H1 (cell line): Measurements from ENCODE around the gene CIRBP. TPM values are rescaled to one million over a fixed set of nuclear protein-coding genes. Genes with fewer than 3 reads are reported as not detected.

Source experiments
- BACH1 ChIP-seq: IDR thresholded peaks from 2 replicates; pipeline ENCODE4 v1.6.1; 2012; ENCODE audit warnings: low read length, improper control_type of control experiment
- POLR2A ChIP-seq, 2 experiments: IDR thresholded peaks; 1 replicate in 1 of 2; 2 replicates in 1 of 2; pipeline ENCODE4 v1.6.1; 2011; ENCODE audit warnings: low read depth in 2 of 2, low read length in 2 of 2, mild to moderate bottlenecking in 2 of 2; ENCODE audit errors: control extremely low read depth in 1 of 2
- SIN3A ChIP-seq, 2 experiments: IDR thresholded peaks in 1 of 2; conservative IDR thresholded peaks in 1 of 2; 2 replicates each; pipeline ENCODE4 v1.6.1; 2011 to 2012; ENCODE audit warnings: low read length in 2 of 2, improper control_type of control experiment in 1 of 2, low read depth in 1 of 2, mild to moderate bottlenecking in 1 of 2
- TAF7 ChIP-seq: optimal IDR thresholded peaks from 2 replicates; pipeline ENCODE3; 2011; ENCODE audit warnings: low read depth, mild to moderate bottlenecking, inconsistent platforms, low read length, moderate library complexity, borderline replicate concordance
- polyA plus RNA-seq, 7 experiments: library from polyadenylated mRNA; depleted of rRNA in 3 of 7; stranded (reverse) in 5 of 7; unstranded in 2 of 7; fragments of >200 nt in 5 of 7; fragments of 200-250 nt in 2 of 7; gene quantifications; 1 replicate in 5 of 7; 2 replicates in 1 of 7; 4 replicates in 1 of 7; pipeline versions ENCODE4 v1.2.1 to v1.2.3, GENCODE V29; 2011 to 2013; ENCODE audit warnings: missing spikeins in 2 of 7, mixed read lengths in 2 of 7
- total RNA-seq: library from RNA; stranded (reverse); fragmentation: NEBNext Ultra II Directional; extraction: Animal tissue kit (Norgen Biotek cat#: 25700); gene quantifications from 2 replicates; pipeline ENCODE4 v1.2.1, GENCODE V29; 2021

Gene CIRBP
- total and polyA plus RNA-seq, 2 of the 8 experiments (the other 6 are each of a cell fraction or from before 2014, with no cell fraction given) = 175 to 199 TPM

DNA sequence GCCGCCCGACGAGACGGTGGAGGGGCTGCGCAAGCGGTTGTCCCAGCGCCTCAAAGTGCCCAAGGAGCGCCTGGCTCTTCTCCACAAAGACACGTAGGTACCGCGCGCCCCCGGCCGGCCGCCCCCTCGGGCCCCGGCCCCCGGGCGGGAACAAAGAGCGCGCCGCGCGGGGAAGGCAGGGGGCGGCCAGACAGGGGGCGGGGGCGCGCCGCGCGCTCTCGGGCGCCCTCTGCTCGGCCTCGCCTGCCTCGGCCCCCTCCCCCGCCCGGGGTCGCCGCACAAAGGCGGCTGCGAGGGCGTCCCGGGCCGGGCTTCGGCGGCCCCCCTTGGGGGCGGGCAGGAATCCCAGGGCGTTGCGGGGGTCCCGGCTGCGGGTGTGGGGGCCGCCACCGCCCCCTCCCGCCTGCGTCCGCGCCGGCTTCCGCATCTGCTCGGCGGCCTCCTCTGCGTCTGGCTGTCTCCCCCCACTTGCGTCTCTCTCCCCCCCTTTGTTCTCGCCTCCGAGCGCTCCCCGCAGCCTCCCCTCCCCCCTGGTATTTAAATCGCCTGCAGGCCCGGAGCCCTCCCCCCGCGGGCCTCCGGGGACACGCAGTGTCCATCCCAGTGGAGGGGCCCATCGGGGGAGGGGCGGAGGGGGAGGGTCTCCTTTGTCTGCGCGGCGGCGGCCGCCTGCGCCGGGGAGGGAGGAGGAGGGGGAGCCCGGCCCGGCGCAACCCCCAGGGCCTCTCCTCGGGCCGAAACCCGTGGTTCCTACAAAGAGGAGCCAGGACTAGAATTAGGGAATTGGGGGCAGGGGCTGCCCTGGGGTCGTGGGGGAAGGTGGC lies 18.5 kb upstream of the CIRBP start (continued):
- TF ChIP-seq TAF7 (peak; percentile 46), SIN3A (conservative IDR thresholded peaks at IDR 0.05 in 1 of 2, IDR thresholded peaks at IDR 0.05 in 1 of 2; ENCODE audit: low read depth in 1 of 2, low read length in 2 of 2) (0 out of 4 replicates have a peak, but pooled peaks of 1 of the 2 experiments have one; percentile 4), BACH1 (0 out of 2 replicates have a peak, but pooled peaks have one; percentile 6), POLR2A (IDR thresholded peaks at IDR 0.05; ENCODE audit: control extremely low read depth in 1 of 2, low read depth in 2 of 2, low read length in 2 of 2) (peak in 1 of 2 experiments; percentile 40; a peak in 2 of 3 replicates)
